ENCODE measurements around the gene ABCG4.

DNA sequence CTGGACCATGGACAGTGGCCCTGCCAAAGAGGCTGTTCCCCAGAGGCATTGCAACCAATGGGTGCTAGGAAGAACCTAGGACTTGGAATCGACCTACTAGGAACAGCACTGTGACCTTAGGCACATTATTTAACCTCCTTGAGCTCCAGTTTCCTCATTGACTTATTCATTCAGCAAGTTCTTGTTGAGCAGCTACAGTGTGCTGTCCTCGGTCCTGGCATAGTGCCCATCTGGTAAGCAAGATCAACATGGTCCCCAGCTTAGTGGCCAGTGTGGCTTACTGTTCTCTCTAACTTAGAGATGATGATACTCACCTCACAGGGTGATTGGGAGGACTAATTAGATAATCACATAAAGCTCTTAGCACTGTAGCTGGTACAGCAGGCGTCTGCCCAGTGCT is 8.2 kb downstream of the ABCG4 start:
- TF ChIP-seq CTCF (IDR thresholded peaks at IDR 0.05 in 2 of 3, conservative IDR thresholded peaks at IDR 0.05 in 1 of 3; ENCODE audit: insufficient read depth in 2 of 3, low read depth in 1 of 3, low read length in 3 of 3) (no peak), POLR2A (conservative IDR thresholded peaks at IDR 0.05) (no peak)
